ENCODE measurements around the gene GAB2.

GAB2 gene

GRCh38 chr11:78344094-78344493 lies 73.5 kb downstream of the GAB2 start:
- DNase-seq (ENCODE audit: low read depth): no peak

DNA sequence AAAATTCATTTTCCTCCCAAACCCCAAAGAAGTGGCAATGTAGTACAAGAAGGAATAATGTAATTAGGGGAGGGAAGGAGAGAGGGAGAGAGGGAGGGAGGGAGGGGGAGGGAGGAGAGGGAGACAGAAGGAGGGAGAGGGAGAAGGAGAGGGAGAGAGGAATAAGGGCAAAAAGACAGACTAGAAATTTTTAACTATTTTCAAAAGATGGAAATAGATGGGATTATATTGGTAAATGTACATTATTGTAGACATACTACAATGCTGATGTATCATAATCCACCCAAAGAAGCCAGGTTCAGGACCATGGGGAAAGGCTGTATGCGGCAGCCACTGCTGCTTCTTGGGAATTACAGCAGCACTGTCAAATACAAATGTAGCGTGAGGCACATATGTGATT lies 74.3 kb downstream of the GAB2 start:
- DNase-seq (ENCODE audit: low read depth): no peak

GRCh38 chr11:78341841-78342240 lies 75.8 kb downstream of the GAB2 start:
- DNase-seq (ENCODE audit: low read depth): no peak

DNA sequence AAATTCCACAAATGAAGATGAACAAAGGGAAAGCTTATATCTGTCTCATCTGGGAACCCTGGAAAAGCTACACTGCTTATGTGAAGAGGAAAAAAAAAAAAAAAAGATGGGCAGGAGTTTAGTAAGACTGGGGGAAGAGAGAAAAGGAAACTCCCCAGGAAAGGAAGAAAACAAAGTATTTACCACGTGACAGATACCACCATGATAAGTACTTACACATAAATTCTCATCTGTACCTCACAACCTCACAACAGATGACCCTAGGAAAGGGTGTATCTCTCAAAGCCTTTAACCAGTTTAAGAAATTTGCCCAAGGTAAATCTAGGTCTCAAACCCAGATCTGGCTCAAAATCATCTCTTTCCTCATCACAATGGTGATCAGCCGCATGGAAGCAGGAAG lies 77.1 kb downstream of the GAB2 start:
- no peak for DNase-seq (ENCODE audit: low read depth)

DNA sequence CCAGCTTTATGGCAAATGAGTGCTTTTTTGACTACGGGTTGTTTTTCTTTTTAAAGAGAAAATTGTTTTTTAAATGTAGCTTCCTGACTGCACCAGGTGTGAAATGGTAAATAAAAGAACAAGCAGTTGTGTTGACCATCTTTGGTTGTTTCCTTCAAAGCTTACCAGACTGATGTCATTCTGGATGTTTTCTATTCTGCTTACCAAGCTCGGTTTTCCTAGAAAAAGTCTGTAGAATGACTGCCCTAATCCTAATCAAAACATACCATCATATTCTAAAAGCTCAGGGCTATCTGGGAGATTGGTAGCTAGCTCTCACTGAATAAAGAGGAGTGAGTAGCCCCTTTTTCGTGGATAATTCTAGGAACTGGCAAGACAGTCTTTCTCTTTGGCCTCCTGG lies 77.7 kb downstream of the GAB2 start:
- no peak for DNase-seq (ENCODE audit: low read depth)

- DNase-seq (ENCODE audit: low read depth): no peak
These were observed 78.1 kb downstream of the GAB2 start for GRCh38 chr11:78339483-78339882.

DNA sequence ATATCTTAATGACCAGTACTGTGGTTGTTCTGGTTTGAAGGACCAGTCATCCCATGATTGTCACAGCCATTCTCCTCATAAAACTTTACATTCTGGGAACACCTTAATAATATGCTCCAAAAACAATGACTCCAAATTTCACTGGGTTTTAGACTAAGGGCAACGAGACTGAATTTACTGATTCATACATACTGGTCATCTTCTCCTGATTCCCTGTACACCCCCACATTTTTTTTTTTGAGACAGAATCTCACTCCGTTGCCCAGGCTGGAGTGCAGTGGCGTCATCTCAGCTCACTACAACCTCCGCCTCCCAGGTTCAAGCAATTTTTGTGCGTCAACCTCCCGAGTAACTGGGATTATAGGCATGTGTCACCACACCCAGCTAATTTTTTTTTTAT lies 78.9 kb downstream of the GAB2 start:
- DNase-seq (ENCODE audit: low read depth): no peak

DNA sequence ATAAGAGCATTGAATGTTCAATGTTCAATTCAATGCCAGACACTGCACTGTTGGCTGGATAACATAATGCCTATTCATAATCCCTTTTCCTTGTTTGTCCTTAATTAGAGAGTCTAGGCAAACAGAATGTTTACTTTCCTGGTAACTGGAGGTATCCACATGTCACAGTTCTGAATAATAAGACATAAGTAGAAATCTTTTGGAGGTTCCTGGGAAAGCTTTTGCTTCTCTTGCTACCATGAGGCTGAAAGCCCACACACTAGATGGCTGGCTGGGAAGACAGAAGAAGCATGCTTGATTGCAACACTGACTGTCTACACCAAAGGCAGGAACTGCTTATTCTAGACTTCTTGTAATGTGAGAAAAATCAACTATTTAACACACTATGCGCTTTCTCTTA lies 79.5 kb downstream of the GAB2 start:
- DNase-seq (ENCODE audit: low read depth): no peak

- no peak for DNase-seq (ENCODE audit: low read depth)
These were observed 80.1 kb downstream of the GAB2 start for GRCh38 chr11:78337554-78337924.

GRCh38 chr11:78336877-78337553 lies 80.6 kb downstream of the GAB2 start:
- no peak for DNase-seq (ENCODE audit: low read depth)

- DNase-seq (ENCODE audit: low read depth): no peak
These were observed 83.5 kb downstream of the GAB2 start for GRCh38 chr11:78334109-78334508.

DNA sequence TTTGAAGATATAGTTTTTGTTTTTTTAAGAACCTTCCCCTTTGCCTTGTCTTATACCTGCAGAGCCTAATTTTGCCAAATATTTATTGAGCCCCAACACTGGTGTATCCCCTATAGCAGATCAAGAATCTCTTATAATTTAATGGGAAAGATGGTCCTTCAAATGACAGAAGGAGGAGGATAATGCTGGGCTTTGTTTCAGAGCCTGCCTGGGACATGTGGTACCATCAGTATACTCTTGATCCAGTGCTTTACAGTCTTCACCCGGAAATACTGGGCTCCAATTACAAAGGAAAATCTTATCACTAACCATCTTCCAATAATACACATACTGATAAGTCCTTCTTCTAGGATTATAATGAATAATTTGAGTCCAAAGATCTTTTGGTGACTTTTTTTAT lies 84.7 kb downstream of the GAB2 start:
- DNase-seq (ENCODE audit: low read depth): no peak

- no peak for DNase-seq (ENCODE audit: low read depth)
These were observed 85.3 kb downstream of the GAB2 start for GRCh38 chr11:78332174-78332866.

DNA sequence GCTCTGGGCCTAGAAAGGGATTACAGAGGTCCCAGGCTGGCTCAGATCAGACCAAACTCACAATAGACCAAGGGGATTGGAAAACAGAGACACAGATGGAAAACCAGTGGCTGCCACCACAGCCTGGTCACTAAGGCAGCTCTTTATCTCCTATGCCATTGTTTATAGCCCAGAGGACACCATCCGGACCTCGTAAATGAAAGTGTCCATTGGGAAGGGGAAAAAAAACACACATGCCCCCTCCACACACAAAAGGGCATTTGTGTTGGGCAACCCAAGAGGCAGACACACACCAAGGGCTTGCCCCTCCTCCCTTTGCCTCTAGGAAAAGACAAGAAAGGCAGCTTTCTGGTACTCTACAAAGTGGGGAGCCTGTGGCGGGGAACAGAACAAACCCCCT lies 85.9 kb downstream of the GAB2 start:
- no peak for DNase-seq (ENCODE audit: low read depth)

DNA sequence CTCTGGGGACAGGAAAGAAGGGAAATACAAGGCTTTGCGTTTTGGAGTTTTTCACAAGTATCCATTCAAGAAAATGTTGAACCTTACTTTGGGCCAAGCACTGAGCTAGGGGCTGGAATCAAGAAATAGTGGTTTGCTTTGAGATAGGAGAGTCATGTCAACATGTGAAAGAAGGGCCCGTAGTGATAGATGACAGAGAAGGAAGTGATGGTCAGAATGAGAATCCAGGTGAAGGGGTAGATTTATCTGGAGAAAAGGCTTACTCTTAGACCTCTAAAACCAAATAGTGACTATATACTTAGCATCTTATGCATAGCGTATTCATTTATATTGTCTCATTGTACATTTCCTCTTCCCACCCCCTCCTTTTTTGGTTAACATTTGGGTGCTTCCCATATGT lies 87.3 kb downstream of the GAB2 start:
- DNase-seq (ENCODE audit: low read depth): no peak

DNA sequence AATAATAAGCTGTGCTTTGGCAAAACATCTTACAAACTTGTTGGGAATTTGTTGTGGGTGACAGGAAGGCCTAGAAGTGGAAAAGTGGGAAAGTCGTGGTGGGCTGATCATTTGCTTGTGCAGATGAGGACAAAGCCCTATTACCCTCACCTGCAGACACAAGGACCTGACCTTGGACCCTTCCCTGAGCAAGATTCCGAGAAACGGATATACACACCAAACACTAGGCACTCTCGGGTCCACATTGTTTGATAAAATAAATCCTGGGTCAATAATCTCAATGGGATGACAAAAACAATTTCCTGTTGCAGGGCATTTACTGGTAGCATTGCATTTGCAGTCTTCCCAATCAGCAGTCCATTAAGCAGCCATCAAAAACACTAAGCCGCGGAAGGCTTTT lies 89.7 kb downstream of the GAB2 start:
- no peak for DNase-seq (ENCODE audit: low read depth)

- no peak for DNase-seq (ENCODE audit: low read depth)
These were observed 92.3 kb downstream of the GAB2 start for GRCh38 chr11:78325274-78325781.

DNA sequence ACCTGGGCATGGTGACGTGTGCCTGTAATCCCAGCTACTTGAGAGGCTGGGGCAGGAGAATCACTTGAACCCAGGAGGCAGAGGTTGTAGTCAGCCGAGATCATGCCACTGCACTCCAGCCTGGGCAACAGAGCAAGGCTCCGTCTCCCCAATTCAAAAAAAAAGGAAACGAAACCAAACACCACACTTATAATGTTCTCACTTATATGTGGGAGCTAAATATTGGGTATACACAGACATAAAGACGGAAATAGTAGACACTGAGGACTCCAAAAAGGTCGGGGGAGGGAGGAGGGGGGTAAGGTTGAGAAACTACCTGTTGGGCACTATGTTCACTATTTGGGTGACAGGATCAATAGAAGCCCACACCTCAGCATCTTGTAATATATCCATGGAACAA lies 94.3 kb downstream of the GAB2 start:
- no peak for DNase-seq (ENCODE audit: low read depth)

DNA sequence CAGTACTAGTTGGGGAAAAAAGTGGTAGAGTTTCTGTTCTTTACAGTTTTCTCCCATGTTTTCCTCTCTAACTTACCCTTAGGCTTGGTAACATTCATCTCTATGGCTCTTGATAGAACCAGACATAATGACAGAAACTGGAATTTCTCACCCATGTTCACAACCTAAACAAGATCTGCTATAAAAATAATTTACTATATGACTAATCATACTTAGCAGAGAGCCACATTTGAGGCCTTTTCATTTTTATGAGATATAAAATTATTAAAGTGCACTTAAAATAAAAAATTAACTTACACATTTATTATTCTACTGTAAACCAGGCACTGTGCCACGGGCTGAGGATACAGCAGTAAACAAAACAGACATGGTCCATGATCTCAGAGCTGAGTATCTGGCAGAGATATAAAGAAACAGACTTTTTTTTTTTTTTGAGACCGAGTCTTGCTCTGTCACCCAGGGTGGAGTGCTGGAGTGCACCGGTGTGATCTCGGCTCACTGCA lies 98.1 kb downstream of the GAB2 start:
- peak; percentile 32 for DNase-seq (ENCODE audit: low read depth)

DNA sequence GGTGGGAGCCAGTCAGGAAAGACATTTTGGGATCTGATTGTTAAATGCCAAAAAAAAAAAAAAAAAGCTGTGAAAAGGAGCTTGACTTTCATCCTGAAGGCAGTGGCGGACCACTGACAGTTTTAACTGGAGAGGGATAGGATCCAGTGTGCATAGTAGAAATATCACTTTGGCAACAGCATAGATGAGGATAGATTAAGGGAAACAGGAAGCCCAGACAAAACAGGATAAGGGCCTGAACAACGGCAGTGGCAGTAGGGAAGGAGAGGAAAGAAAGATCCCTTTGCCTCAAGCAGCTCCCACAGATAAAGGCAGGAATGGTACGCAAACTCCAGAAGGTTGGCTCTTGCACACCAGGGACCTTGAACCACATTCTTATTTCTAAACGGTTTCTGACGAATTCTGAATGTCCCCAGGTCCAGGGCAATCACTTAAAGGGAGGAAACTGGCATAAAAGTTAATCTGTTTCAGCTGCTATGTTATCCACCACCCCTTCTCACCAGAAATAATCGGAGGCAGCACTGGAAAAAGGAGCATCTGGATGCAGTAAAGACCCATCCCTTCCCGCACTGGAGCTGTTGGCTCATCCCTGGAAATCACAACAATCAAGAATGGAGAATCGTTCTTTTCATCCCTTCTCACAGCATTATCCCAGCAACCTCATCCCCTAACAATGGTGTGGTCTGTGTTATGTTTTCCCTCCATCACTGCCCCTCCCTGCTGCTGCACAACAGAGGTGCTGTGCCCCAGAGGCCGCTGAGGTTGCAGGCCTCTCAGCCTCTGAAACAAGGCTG lies 99.1 kb downstream of the GAB2 start:
- DNase-seq (ENCODE audit: low read depth): peak; percentile 44

GRCh38 chr11:78315724-78316123 lies 101.9 kb downstream of the GAB2 start:
- no peak for DNase-seq (ENCODE audit: low read depth)

DNA sequence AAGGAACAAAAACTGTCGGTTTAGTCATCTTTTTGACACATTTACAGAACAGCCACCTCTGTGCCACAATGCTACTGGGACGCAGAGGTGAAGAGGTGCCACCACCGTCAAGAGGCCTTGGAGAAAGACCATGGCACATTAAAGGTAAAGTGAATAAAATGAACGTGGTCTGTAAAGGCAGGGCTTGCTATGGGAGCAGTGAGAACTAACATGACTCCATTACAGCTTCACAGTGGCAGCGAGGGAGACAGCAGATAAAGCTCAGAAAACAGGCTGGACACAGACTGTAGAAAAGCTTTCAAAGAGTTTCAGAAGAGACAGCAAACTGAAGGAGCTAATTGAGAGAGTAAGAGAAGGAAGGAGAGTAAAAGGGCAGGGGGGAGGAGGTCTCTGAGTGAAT lies 102.9 kb downstream of the GAB2 start:
- DNase-seq (ENCODE audit: low read depth): no peak

DNA sequence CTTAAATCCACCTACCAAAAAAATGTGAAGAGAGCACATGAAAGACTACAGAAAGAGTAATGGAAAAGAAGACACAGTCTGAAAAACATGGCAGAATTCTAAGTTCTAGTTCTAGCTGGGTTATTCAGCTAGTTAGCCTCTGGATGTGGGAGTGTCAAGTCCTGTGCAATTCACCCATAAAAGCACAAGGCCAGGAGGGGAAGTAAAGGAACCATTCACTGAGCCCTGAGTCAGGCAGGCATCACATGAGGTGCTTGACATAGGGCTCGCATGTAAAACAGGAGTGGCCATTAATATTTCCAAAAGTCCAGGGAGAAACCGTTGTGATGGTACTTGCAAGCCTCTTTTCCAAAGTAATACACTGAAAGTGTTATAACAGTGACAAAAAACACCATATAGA lies 103.7 kb downstream of the GAB2 start:
- no peak for DNase-seq (ENCODE audit: low read depth)

Measured in GM04504 (cell line).